Activated effector memory CD4-positive, alpha-beta T cell treated with anti-CD3 and anti-CD28 coated beads, Interleukin-2, amount 50 U/mL, for 16 hours (primary cell): ENCODE results near the gene TMEM107.
"Not testable (repeated sequence)": the region's sequence is repeated elsewhere in the genome, so short reads cannot be mapped to it uniquely, and the experiment has no call there.

Experiments used
- DNase-seq: peaks from one replicate; pipeline ENCODE4 v3.0.0-alpha.2; 2020

TMEM107 gene

DNA sequence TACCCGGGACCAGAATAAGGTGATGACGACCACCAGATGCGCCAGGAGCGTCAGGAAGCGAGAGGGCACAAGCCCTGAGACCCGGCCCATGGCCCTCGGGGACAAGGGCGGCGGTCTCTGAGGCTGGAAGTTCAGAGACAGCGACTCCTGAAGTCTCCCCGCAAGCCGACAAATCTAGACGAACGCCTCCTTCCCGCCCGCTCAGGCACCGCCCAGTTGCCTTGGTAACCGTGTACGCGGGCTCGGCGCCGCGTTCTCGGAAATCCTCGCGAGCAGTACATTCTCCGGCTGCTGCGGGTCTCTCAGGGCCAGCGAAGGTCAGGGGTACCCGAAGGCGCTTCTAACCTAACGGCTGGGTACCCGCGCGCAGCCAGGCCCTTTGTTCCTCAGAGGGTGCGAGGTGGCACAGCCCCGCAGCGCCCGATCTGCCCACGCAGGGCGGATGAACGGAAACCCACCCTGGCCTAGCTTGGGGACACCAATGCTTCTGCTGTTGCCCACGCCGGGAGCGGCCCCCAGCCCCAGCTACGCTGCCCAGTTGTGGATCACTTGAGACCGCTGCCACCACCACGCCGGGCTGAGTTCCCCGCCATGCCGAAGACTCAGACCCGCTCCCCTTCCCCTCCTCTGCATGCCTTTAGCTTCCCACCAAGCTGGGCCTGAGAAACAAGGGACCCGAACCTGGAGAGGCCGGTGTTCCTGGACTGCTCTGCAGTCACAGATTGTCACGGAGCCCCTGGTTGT, at the start of gene TMEM107:
Gene TMEM107 (minus strand): TSS at position 184 of the 744 bp plus-strand sequence. CDS start 94 bp downstream, at position 90.
- DNase-seq = peak; percentile 96

- DNase-seq = no peak
Measured at GRCh38 chr17:8224891-8225812, 49.0 kb upstream of the TMEM107 start.

DNA sequence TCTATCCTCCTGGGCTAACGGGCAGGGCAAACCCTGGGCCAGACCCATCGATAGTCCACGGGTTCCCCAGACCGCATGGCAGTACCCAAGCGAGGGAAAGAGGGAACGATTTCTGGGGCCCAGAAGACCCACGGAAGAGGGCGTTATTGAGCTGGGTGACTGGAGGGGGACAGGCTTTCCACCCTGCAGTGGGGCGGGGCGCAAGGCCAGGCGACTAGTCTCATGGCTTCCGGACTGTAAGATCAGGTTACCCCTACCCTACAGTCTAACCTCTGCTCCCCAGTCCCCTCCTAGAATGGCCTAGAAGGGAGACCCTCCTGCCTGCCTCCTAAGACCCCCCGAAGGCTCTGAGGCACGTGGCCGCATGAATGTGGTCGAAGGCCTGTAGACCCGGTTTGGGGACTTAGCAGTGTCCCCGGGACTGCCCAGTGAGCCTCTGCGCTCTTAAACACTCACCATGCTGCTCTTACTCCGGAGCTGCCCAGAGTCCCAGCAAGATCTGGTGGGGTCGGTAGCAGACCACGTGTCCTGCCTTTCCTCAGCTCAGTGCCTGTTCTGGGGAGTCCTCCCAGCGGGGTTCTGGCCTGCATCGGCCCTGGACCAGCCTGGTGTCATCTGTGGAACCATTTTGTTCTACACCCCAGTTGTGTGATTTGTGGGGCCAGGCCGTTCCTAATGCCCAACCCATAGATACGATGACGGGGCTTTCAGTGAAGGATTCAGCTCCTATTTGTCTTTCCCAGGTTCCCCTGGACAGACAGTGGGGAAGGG, 47.4 kb upstream of the TMEM107 start:
- DNase-seq = peak; percentile 81

DNA sequence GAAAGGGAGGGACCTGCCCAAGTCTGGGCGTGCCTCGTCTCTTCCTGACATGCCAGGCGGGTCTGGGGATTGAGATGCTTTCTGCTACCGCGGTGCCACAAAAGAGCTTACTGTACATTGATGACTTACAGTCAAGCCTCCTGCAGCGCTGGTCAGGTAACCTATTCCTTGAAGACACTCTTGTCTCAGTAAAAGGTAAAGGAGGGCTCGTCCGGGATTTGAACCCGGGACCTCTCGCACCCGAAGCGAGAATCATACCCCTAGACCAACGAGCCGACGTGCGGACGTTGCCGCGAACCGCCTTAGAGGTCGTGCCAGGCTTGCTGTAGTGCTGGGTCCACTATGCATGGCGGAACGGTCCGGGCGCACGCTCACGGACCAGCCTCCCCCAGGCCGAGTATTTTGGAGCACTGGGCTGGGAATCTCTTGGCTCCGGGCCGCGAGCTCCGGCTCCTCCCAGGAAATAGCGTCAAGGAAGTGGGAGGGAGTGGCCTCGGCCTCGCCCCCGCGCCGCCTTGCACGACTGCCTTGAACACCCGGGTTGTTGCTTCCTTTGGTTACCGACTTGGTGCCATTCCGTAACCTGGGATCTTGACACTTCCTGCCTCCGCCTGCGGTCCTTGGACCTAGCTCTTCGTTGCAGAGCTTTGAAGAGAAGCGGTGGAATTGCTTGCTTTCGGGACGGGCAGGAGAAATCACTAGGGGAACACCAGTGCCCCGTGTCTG, 46.6 kb upstream of the TMEM107 start:
- peak; percentile 96 for DNase-seq

GRCh38 chr17:8222380-8222629, 46.1 kb upstream of the TMEM107 start:
- DNase-seq = no peak

GRCh38 chr17:8221663-8222379, 45.6 kb upstream of the TMEM107 start:
- DNase-seq = peak; percentile 94

GRCh38 chr17:8220783-8221662, 44.8 kb upstream of the TMEM107 start:
- DNase-seq = peak; percentile 95

DNA sequence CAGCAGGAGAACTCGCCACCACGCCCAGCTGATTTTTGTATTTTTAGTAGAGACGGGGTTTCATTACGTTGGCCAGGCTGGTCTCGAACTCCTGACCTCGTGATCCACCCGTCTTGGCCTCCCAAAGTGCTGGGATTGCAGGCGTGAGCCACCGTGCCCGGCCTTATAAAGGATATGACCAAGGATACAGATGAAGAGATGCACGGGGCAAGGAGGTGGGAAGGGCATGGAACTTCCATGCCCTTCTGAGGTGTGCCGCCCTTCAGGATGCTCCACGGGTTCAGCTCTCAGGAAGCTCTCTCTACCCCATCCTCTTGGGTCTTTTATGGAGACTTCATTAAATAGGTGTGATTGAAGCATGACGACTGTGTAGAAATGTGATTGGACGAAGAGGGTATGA, 37.8 kb upstream of the TMEM107 start:
- not testable (repeated sequence) for DNase-seq

- no peak for DNase-seq
Measured at GRCh38 chr17:8212312-8213180, 36.4 kb upstream of the TMEM107 start.

DNA sequence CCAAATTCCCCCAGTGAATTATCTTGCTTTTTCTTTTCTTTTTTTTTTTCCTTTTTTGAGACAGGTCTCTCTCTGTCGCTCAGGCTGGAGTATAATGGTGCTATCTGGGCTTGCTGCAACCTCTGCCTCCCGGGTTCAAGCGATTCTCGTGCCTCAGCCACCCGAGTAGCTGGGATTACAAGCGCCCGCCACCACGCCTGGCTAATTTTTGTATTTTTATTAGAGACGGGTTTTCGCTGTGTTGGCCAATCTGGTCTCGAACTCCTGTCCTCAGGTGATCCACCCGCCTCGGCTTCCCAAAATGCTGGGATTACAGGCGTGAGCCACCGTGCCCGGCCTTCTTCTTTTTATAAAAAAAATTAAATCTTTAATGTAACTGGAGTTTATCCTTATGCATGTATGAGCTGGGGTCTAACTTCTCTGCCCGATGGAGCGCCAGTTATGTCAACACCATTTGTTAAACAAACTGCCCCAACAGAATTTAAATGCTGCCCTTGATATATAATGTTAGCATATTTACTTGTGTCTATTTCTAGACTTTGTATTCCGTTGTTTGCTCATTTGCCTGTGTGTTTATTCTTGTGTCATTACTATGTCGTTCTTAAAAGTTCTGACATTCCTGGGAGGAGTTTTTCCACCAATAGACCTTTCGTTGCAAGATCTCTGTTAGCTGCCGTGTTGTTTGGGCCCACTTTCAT, 34.7 kb upstream of the TMEM107 start:
- DNase-seq = no peak

DNA sequence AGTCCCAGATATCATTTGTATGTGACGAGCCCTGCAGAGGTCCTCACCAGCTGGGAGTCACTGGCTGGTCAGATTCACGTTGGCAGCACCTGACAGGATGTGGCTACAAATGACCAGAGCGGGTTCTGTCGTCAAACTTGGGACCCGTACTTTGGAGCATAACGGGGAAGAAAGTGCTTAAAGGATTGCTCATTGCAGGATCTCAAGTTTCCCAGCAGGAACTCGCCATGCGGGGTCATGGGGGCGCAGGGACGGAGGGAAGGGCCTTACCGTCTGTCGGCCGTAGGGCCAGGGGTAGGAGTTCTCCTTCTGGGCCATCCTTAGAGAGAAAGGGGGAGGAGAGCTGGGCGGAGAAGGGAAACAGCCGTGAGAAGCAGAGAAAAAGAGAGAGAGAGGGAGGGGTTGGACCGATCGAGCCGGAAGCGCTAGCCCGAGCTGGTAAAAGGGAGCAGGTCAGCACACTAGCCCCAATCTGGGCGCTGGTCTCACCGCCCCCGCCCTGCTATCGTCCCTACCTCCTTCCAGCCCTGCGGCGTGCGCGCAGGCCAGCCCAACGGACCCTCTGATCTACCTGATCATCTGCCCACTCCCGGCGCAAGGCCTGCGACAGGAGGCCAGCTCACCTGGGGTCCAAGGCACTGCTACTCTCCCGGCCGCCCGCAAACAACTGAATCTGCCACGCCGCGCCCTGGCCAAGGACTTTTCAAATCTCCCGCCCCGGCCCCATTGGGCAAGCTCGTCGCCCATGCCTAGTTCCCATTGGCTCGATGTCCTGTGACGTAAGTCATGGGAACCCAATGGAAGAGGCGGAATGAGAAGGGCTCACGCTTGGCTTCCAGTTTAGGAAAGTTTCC, 34.0 kb upstream of the TMEM107 start, which contains the start of gene AURKB:
Gene AURKB (minus strand): TSS at position 669 of the 854 bp plus-strand sequence. CDS start 351 bp downstream, at position 318.
- peak; percentile 97 for DNase-seq

DNA sequence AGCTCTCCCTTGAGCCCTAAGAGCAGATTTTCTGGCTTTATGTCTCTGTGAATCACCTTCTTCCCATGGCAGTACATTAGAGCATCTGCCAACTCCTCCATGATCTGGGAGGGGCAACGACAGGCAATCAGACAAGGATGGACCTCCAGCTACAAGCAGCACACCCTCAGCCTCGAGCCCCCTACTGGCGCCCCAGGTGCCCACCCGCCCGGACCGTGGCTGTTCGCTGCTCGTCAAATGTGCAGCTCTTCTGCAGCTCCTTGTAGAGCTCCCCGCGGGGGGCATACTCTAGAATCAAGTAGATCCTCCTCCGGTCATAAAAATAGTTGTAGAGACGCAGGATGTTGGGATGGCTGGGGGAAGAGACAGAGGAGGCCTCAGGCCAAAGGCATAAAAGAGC, 30.4 kb upstream of the TMEM107 start:
- DNase-seq = no peak

- no peak for DNase-seq
Measured at GRCh38 chr17:8204761-8205555, 28.8 kb upstream of the TMEM107 start.

- DNase-seq = peak; percentile 78
Measured at GRCh38 chr17:8192070-8192815, 16.1 kb upstream of the TMEM107 start.

DNA sequence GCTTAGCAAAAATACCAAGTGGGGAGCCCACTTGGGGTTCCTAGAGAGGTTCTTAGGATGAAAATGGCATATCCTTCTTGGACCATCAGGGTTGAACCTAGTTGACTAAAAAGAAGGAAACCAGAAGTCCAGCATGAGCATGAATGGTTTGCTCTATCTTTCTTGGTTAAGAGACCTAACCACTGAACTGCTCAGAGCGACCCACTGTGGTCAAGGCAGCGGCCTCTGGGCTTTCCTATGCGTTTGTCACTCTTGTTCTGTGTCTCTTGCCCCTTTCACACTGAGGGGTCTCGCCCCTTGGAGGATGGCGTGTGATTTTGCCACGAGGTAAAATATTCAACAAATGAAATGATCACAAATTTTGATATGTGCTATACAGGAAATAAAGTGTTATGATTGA, 14.3 kb upstream of the TMEM107 start:
- DNase-seq = no peak

DNA sequence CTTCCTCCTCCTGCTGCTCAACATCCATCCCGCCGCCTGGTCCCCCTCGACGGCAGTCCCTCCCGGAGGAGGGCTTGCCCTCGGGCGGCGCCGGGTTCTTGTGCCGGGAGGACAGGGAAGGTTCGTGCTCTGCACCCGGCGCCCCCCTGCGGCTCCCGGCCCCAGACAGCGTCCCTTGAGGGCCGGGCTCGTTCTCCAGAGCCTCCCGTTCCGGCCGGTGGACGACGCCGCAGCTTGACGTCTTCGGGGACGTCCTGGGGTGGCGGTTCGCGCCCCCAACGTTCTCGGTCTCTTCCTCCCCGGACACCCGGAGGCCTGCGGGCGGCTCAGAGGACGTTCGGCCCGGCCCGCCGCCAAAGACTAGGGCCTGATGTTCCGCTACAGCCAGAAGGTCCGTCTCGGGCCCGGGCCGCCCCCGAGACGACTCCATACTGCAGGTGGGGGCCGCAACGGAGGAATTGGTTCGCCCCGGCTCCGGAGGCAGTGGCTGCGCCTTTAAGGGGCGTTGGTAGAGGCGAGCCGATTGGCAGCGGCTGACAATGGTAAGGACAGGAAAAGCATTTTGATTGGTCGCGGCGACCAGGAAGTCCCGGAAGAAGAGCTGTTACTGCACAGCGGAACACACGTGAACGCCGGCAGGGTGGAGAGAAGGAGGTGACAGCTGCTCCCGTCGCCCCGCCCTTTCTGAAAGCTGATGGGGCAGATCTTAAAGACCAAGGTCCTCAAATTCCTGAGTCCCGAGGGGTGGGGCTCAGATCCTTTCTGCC, 13.7 kb upstream of the TMEM107 start, which contains the start of gene BORCS6:
Gene BORCS6 (minus strand): TSS at position 470 of the 767 bp plus-strand sequence. CDS start 40 bp downstream, at position 430.
- peak; percentile 98 for DNase-seq
